ENCODE measurements around the gene EEF2. TPM values are rescaled to one million over a fixed set of nuclear protein-coding genes. Genes with fewer than 3 reads are reported as not detected.

The EEF2 gene
- polyA plus RNA-seq, 1 donor from 2014 or later: 716 TPM

DNA sequence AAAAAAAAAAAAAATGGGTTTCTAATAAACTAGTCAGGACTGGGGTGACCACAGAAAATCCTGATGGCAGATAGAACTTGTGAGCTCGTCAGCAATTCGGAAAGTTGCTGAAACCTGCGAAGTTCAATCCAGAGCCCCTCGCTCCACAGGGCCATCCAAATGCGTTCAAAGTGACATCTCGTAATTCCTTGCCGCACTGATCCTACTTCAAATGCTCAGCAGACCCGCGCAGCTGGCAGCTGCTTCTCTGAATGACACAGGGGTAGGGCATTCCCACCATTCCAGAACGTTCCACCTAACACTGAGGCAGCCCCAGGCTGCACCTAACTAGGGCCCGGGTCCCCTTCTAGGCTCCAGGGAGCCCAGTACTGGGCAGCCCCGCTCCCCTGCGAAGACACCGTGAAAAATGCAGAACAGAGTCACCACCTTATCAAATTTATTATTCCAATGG lies 9.6 kb downstream of the EEF2 start:
- H3K36me3 ChIP-seq (ENCODE audit: insufficient read depth, low read length): no peaks in the 10 kb centered on the region
- no peak overlapping the region for H3K9ac ChIP-seq (ENCODE audit: low read length)
- no peaks in the 10 kb centered on the region for H3K27me3 ChIP-seq (ENCODE audit: insufficient read depth, low read depth, low read length)
- no peak overlapping the region for H3K27ac ChIP-seq (ENCODE audit: low read length)
- TF ChIP-seq, protein P1, sequence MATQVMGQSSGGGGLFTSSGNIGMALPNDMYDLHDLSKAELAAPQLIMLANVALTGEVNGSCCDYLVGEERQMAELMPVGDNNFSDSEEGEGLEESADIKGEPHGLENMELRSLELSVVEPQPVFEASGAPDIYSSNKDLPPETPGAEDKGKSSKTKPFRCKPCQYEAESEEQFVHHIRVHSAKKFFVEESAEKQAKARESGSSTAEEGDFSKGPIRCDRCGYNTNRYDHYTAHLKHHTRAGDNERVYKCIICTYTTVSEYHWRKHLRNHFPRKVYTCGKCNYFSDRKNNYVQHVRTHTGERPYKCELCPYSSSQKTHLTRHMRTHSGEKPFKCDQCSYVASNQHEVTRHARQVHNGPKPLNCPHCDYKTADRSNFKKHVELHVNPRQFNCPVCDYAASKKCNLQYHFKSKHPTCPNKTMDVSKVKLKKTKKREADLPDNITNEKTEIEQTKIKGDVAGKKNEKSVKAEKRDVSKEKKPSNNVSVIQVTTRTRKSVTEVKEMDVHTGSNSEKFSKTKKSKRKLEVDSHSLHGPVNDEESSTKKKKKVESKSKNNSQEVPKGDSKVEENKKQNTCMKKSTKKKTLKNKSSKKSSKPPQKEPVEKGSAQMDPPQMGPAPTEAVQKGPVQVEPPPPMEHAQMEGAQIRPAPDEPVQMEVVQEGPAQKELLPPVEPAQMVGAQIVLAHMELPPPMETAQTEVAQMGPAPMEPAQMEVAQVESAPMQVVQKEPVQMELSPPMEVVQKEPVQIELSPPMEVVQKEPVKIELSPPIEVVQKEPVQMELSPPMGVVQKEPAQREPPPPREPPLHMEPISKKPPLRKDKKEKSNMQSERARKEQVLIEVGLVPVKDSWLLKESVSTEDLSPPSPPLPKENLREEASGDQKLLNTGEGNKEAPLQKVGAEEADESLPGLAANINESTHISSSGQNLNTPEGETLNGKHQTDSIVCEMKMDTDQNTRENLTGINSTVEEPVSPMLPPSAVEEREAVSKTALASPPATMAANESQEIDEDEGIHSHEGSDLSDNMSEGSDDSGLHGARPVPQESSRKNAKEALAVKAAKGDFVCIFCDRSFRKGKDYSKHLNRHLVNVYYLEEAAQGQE (IDR thresholded peaks at IDR 0.05; ENCODE audit: borderline replicate concordance): no peak
- TF ChIP-seq RAD21 (conservative IDR thresholded peaks at IDR 0.05) (no peak), SMC3 (conservative IDR thresholded peaks at IDR 0.05; ENCODE audit: poor library complexity) (no peak), TAF1 (IDR thresholded peaks at IDR 0.05; ENCODE audit: low read depth) (no peak), POLR2AphosphoS5 (IDR thresholded peaks at IDR 0.05) (peak; percentile 41)
- no peaks in the 10 kb centered on the region for H3K9me2 ChIP-seq (ENCODE audit: insufficient read depth, low read length)
- H3K4me3 ChIP-seq (ENCODE audit: low read length): no peak overlapping the region
- H3K9me3 ChIP-seq (ENCODE audit: low read length): no peaks in the 10 kb centered on the region
- H4K20me1 ChIP-seq (ENCODE audit: insufficient read depth): peaks cover 12% of the 10 kb centered on the region
- H3F3A ChIP-seq (ENCODE audit: insufficient read depth, low read length, poor library complexity, severe bottlenecking): no peaks in the 10 kb centered on the region
- H3K4me2 ChIP-seq (ENCODE audit: low read length): no peak overlapping the region
- H3K79me2 ChIP-seq (replicated peaks; ENCODE audit: insufficient read depth, low read length): peaks cover 1% of the 10 kb centered on the region
- H2AFZ ChIP-seq (ENCODE audit: low read depth, low read length): no peak overlapping the region

DNA sequence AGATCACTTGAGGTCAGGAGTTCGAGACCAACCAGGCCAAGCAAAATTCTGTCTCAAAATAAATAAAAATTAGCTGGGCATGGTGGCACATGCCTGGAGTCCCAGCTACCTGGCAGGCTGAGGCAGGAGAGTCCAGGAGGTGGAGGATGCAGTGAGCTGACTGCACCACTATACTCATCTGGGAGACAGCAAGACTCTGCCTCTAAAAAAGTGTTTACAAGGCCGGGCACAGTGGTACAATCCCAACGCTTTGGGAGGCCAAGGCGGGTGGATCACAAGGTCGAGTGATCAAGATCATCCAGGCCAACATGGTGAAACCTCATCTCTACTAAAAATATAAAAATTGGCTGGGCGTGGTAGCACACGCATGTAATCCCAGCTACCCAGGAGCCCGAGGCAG lies 10.1 kb downstream of the EEF2 start:
- Histone ChIP-seq H4K20me1 (ENCODE audit: insufficient read depth) (peaks cover 7% of the 10 kb centered on the region), H3F3A (ENCODE audit: insufficient read depth, low read length, poor library complexity, severe bottlenecking) (no peaks in the 10 kb centered on the region), H3K79me2 (replicated peaks; ENCODE audit: insufficient read depth, low read length) (peaks cover 6% of the 10 kb centered on the region), H3K27me3 (ENCODE audit: insufficient read depth, low read depth, low read length) (no peaks in the 10 kb centered on the region), H3K9me2 (ENCODE audit: insufficient read depth, low read length) (no peaks in the 10 kb centered on the region), H3K4me3 (ENCODE audit: low read length) (no peak overlapping the region), H3K9ac (ENCODE audit: low read length) (no peak overlapping the region), H3K36me3 (ENCODE audit: insufficient read depth, low read length) (no peaks in the 10 kb centered on the region), H2AFZ (ENCODE audit: low read depth, low read length) (no peak overlapping the region), H3K4me2 (ENCODE audit: low read length) (no peak overlapping the region), H3K27ac (ENCODE audit: low read length) (no peak overlapping the region), H3K9me3 (ENCODE audit: low read length) (no peaks in the 10 kb centered on the region)
- TF ChIP-seq SMC3 (conservative IDR thresholded peaks at IDR 0.05; ENCODE audit: poor library complexity) (no peak), POLR2AphosphoS5 (IDR thresholded peaks at IDR 0.05) (no peak), TAF1 (IDR thresholded peaks at IDR 0.05; ENCODE audit: low read depth) (no peak), EZH2 (IDR thresholded peaks at IDR 0.05; ENCODE audit: borderline replicate concordance, insufficient read depth, low read length, poor library complexity, severe bottlenecking) (no peak), RAD21 (conservative IDR thresholded peaks at IDR 0.05) (no peak), EP300 (conservative IDR thresholded peaks at IDR 0.05; ENCODE audit: poor library complexity, severe bottlenecking) (no peak), MXI1 (conservative IDR thresholded peaks at IDR 0.05; ENCODE audit: poor library complexity, severe bottlenecking) (no peak)
- TF ChIP-seq, protein P1 (IDR thresholded peaks at IDR 0.05; ENCODE audit: borderline replicate concordance): no peak
- TF ChIP-seq, protein P2, sequence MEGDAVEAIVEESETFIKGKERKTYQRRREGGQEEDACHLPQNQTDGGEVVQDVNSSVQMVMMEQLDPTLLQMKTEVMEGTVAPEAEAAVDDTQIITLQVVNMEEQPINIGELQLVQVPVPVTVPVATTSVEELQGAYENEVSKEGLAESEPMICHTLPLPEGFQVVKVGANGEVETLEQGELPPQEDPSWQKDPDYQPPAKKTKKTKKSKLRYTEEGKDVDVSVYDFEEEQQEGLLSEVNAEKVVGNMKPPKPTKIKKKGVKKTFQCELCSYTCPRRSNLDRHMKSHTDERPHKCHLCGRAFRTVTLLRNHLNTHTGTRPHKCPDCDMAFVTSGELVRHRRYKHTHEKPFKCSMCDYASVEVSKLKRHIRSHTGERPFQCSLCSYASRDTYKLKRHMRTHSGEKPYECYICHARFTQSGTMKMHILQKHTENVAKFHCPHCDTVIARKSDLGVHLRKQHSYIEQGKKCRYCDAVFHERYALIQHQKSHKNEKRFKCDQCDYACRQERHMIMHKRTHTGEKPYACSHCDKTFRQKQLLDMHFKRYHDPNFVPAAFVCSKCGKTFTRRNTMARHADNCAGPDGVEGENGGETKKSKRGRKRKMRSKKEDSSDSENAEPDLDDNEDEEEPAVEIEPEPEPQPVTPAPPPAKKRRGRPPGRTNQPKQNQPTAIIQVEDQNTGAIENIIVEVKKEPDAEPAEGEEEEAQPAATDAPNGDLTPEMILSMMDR (IDR thresholded peaks at IDR 0.05; ENCODE audit: poor library complexity, severe bottlenecking): no peak

Data from neural cell (in vitro differentiated cells).